HCT116 (cell line): ENCODE measurements around the gene HOXB3. TPM values are rescaled to one million over a fixed set of nuclear protein-coding genes. Genes with fewer than 3 reads are reported as not detected.

Source experiments
- ATAC-seq: fragments of 200-7000 bp; cut with Tn5 transposase; 2 replicates; pipeline ENCODE4 v1.9.1; 2020; ENCODE audit warnings: mild to moderate bottlenecking, moderate library complexity
- BruUV-seq: library from RNA; stranded (reverse); fragments of 400-500 nt; replicated peaks from 2 replicates; lab custom pipeline; 2021; lab: Mats Ljungman, UMichigan
- CTCF ChIA-PET: fragments of 300-600 bp; sonication (Branson Sonifier 250); formaldehyde crosslinking; loops from one replicate; lab custom pipeline; 2021; ENCODE audit warnings: antibody characterized with exemption; lab: Charles Lee
- POLR2A ChIA-PET: fragments of 300-600, 350-600 bp; sonication (Branson Sonifier 250); formaldehyde crosslinking; loops from one replicate; lab custom pipeline; 2021; ENCODE audit warnings: antibody characterized with exemption; lab: Charles Lee
- RAD21 ChIA-PET, 2 experiments: fragments of 300-600 bp; sonication (Branson Sonifier 250); formaldehyde crosslinking; loops; one replicate each; lab custom pipeline; 2023; ENCODE audit warnings: low total read pairs in 2 of 2; ENCODE audit not compliant: uncharacterized antibody in 2 of 2, unreplicated experiment in 2 of 2, low non-redundant PET in 1 of 2; lab: Charles Lee
- DNase-seq: peaks from one replicate; pipeline ENCODE4 v3.0.0-alpha.2; 2010; ENCODE audit warnings: low read depth, low spot score
- H2AFZ ChIP-seq: fragments of 200-600 bp; shearing (Covaris generic), sonication (generic); 2 replicates; pipeline ENCODE4 v1.6.1; 2017; ENCODE audit warnings: low read depth, mixed run types, mixed read lengths, antibody characterized with exemption, low read length; ENCODE audit not compliant: poor library complexity, severe bottlenecking
- H3K27ac ChIP-seq: 2 replicates; pipeline ENCODE4 v1.5.1; 2012; ENCODE audit warnings: low read depth, low read length
- H3K27me3 ChIP-seq: fragments of 200-600 bp; sonication (generic); 2 replicates; pipeline ENCODE4 v1.6.1; 2016; ENCODE audit warnings: mixed run types, low read length, mixed read lengths; ENCODE audit not compliant: insufficient read depth
- H3K36me3 ChIP-seq, 2 experiments: fragments of 200-500 bp in 1 of 2; fragments of 200-600 bp in 1 of 2; sonication (Bioruptor generic) in 1 of 2; sonication (generic) in 1 of 2; 2 replicates each; pipeline versions ENCODE4 v1.5.1 to v1.6.1; 2014 to 2016; ENCODE audit warnings: low read length in 2 of 2, inconsistent platforms in 1 of 2, mixed read lengths in 1 of 2, mixed run types in 1 of 2; ENCODE audit not compliant: insufficient read depth in 2 of 2, control insufficient read depth in 1 of 2
- H3K4me1 ChIP-seq, 2 experiments: fragments of 200-600 bp in 1 of 2; sonication (generic) in 1 of 2; 2 replicates each; pipeline versions ENCODE4 v1.5.1 to v1.6.1; 2012 to 2017; ENCODE audit warnings: low read length in 2 of 2, inconsistent platforms in 1 of 2, mild to moderate bottlenecking in 1 of 2, mixed read lengths in 1 of 2, mixed run types in 1 of 2, moderate library complexity in 1 of 2; ENCODE audit not compliant: insufficient read depth in 2 of 2, control insufficient read depth in 1 of 2
- H3K4me2 ChIP-seq: fragments of 200-600 bp; sonication (generic); 2 replicates; pipeline ENCODE4 v1.6.1; 2017; ENCODE audit warnings: mixed run types, low read length, mixed read lengths
- H3K4me3 ChIP-seq, 2 experiments: fragments of 200-600 bp in 1 of 2; sonication (generic) in 1 of 2; replicated peaks in 1 of 2; 2 replicates each; pipeline ENCODE4 v1.5.1; 2011 to 2016; ENCODE audit warnings: low read length in 2 of 2, control low read depth in 1 of 2, low read depth in 1 of 2, mild to moderate bottlenecking in 1 of 2, mixed read lengths in 1 of 2, mixed run types in 1 of 2
- H3K79me2 ChIP-seq: fragments of 200-600 bp; sonication (generic); 2 replicates; pipeline ENCODE4 v1.6.1; 2017; ENCODE audit warnings: mild to moderate bottlenecking, mixed run types, low read length, moderate library complexity, mixed read lengths; ENCODE audit not compliant: insufficient read depth
- H3K9ac ChIP-seq: fragments of 200-600 bp; sonication (generic); 2 replicates; pipeline ENCODE4 v1.6.1; 2016; ENCODE audit warnings: low read length, mixed read lengths
- H3K9me2 ChIP-seq: fragments of 200-600 bp; sonication (generic), shearing (Covaris generic); 2 replicates; pipeline ENCODE4 v1.6.1; 2017; ENCODE audit warnings: mixed run types, mild to moderate bottlenecking, moderate library complexity; ENCODE audit not compliant: insufficient read depth
- H3K9me3 ChIP-seq, 2 experiments: fragments of 200-500 bp in 1 of 2; fragments of 200-600 bp in 1 of 2; sonication (Bioruptor generic) in 1 of 2; sonication (generic) in 1 of 2; 2 replicates each; pipeline ENCODE4 v1.6.1; 2014 to 2017; ENCODE audit warnings: low read length in 2 of 2, mixed read lengths in 2 of 2, inconsistent platforms in 1 of 2, low read depth in 1 of 2, mild to moderate bottlenecking in 1 of 2, mixed run types in 1 of 2, moderate library complexity in 1 of 2; ENCODE audit not compliant: control insufficient read depth in 1 of 2, insufficient read depth in 1 of 2
- H4K20me1 ChIP-seq: fragments of 200-600 bp; sonication (generic), shearing (Covaris generic); 2 replicates; pipeline ENCODE4 v1.6.1; 2017; ENCODE audit warnings: mixed run types, mild to moderate bottlenecking, moderate library complexity; ENCODE audit not compliant: insufficient read depth
- EZH2 ChIP-seq: fragments of 200-600 bp; sonication (generic); IDR thresholded peaks from 2 replicates; pipeline ENCODE4 v1.6.1; 2017; ENCODE audit warnings: antibody characterized with exemption, mixed run types
- SP1 ChIP-seq: IDR thresholded peaks from 2 replicates; pipeline ENCODE4 v1.6.1; 2012; ENCODE audit warnings: low read depth
- intact Hi-C: fragments of 100-400 bp; cut with micrococcal nuclease; formaldehyde crosslinking; loops from 2 replicates; pipeline ENCODE4 v1.10.0; 2022
- total RNA-seq: library from RNA; stranded (reverse); gene quantifications from one replicate; pipeline ENCODE4 v1.2.1, GENCODE V29; 2021; ENCODE audit not compliant: unreplicated experiment
- TF ChIP-seq, protein P1 (sequence below): IDR thresholded peaks from 2 replicates; pipeline ENCODE4 v1.6.1; 2012; ENCODE audit warnings: low read depth
- TF ChIP-seq, protein P2 (sequence below): IDR thresholded peaks from 2 replicates; pipeline ENCODE4 v1.6.1; 2012

Gene HOXB3
- total RNA-seq, 1 experiment from 2014 or later, result 19.8 TPM

DNA sequence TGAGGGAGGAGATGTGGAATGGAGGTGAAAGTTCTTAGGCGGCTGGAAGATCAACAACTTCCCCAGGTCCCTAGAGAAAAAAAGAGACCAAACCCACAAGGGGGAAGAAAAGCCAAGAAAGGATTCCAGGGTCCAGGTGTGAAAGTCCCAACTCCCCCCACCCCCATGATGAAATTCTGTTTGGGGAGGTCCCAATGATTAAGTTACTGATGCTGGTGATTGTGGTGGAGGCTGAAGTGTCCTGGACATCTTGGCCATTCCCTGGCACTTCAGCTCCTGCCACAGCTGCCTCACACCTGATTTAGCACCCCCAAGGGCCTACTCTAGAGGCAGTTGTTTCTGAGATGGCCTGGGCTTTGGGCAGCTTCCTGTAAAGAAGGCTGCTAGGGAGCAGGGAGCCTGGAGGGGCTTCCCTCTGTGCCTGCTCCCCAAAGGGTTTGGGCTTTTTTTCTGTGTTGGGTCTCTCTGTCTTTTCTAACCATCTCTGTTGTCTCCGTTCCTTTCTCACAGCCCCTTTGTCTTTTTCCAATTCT, 25.0 kb downstream of the HOXB3 start:
- TF ChIP-seq, protein P1, sequence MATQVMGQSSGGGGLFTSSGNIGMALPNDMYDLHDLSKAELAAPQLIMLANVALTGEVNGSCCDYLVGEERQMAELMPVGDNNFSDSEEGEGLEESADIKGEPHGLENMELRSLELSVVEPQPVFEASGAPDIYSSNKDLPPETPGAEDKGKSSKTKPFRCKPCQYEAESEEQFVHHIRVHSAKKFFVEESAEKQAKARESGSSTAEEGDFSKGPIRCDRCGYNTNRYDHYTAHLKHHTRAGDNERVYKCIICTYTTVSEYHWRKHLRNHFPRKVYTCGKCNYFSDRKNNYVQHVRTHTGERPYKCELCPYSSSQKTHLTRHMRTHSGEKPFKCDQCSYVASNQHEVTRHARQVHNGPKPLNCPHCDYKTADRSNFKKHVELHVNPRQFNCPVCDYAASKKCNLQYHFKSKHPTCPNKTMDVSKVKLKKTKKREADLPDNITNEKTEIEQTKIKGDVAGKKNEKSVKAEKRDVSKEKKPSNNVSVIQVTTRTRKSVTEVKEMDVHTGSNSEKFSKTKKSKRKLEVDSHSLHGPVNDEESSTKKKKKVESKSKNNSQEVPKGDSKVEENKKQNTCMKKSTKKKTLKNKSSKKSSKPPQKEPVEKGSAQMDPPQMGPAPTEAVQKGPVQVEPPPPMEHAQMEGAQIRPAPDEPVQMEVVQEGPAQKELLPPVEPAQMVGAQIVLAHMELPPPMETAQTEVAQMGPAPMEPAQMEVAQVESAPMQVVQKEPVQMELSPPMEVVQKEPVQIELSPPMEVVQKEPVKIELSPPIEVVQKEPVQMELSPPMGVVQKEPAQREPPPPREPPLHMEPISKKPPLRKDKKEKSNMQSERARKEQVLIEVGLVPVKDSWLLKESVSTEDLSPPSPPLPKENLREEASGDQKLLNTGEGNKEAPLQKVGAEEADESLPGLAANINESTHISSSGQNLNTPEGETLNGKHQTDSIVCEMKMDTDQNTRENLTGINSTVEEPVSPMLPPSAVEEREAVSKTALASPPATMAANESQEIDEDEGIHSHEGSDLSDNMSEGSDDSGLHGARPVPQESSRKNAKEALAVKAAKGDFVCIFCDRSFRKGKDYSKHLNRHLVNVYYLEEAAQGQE, result no peak
- TF ChIP-seq, protein P2, sequence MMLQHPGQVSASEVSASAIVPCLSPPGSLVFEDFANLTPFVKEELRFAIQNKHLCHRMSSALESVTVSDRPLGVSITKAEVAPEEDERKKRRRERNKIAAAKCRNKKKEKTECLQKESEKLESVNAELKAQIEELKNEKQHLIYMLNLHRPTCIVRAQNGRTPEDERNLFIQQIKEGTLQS, result no peak
- TF ChIP-seq SP1 (no peak), EZH2 (no peak)
- H3K4me3 ChIP-seq, result no peak overlapping the region
- RAD21 ChIA-PET, result no interaction called here
- no peaks in the 10 kb centered on the region for H3K36me3 ChIP-seq
- H3K9me3 ChIP-seq, result no peaks in the 10 kb centered on the region
- CTCF ChIA-PET, result no interaction called here
- H3K27ac ChIP-seq, result no peak overlapping the region
- intact Hi-C loops, result no loop called here
- H3K27me3 ChIP-seq, result no peaks in the 10 kb centered on the region
- no peaks in the 10 kb centered on the region for H3K4me1 ChIP-seq
- DNase-seq, result no peak
- H3K79me2 ChIP-seq, result peaks cover 34% of the 10 kb centered on the region; the same call in 1 of the 2 replicates
- no peak for ATAC-seq
- H3K9ac ChIP-seq, result no peak overlapping the region
- no peak overlapping the region for H2AFZ ChIP-seq
- POLR2A ChIA-PET, result no interaction called here
- BruUV-seq, result no TSS peak
- no peaks in the 10 kb centered on the region for H3K9me2 ChIP-seq
- H4K20me1 ChIP-seq, result no peaks in the 10 kb centered on the region
- no peak overlapping the region for H3K4me2 ChIP-seq
